Left ventricle myocardium inferior (tissue), 1 donor: ENCODE data around the gene NCK2. TPM values are rescaled to one million over a fixed set of nuclear protein-coding genes. Genes with fewer than 3 reads are reported as not detected.

Experiments
- DNase-seq: peaks from one replicate; pipeline ENCODE4 v3.0.0-alpha.2; 2020
- H3K27ac ChIP-seq: fragments of 200-600 bp; replicated peaks from 2 replicates; pipeline ENCODE4 v1.8.0; 2021
- H3K27me3 ChIP-seq: fragments of 200-600 bp; 2 replicates; pipeline ENCODE4 v1.8.0; 2021; ENCODE audit warnings: low read depth
- H3K36me3 ChIP-seq: fragments of 200-600 bp; 2 replicates; pipeline ENCODE4 v1.8.0; 2021
- H3K4me1 ChIP-seq: fragments of 200-600 bp; 2 replicates; pipeline ENCODE4 v1.8.0; 2021
- H3K4me3 ChIP-seq: fragments of 200-600 bp; 2 replicates; pipeline ENCODE4 v1.8.0; 2021; ENCODE audit warnings: mild to moderate bottlenecking, moderate library complexity
- H3K9me3 ChIP-seq: fragments of 200-600 bp; replicated peaks from 2 replicates; pipeline ENCODE4 v1.8.0; 2021
- CTCF ChIP-seq: fragments of 200-600 bp; IDR thresholded peaks from 2 replicates; pipeline ENCODE4 v1.8.0; 2021; ENCODE audit warnings: antibody characterized with exemption, mild to moderate bottlenecking, borderline replicate concordance
- intact Hi-C: fragments of 100-400 bp; cut with micrococcal nuclease; formaldehyde crosslinking; loops from one replicate; pipeline ENCODE4 v1.11.0; 2022
- total RNA-seq: library from RNA; stranded (reverse); fragmentation: NEBNext Ultra II Directional; extraction: Animal tissue kit (Norgen Biotek cat#: 25700); gene quantifications from one replicate; pipeline ENCODE4 v1.2.1, GENCODE V29; 2021
- donor health status: DM: no; HTN: yes; CAD: no; lungs with severe emphysema.

Gene NCK2
- total RNA-seq, 1 donor from 2014 or later: 24.7 TPM

DNA sequence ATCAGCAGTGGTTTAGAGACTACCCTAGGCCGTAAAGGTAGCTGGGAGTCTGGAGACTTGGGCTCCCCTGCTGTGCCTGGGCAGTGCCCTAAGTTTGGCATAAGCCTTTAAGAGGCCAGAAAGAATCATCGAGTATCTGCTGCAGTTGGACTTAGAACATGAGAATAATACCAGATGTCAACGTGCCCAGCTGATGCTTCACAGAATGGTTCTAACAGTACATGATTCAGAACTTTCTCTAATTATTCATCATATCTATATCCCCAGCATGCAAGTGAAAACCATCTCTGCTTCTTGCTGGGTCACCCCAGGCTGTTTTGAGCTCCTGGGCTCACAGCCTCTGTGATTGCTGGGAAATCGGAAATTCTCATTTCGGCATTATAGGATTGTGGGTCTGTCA, 118.1 kb downstream of the NCK2 start:
- DNase-seq: no peak
- H3K27me3 ChIP-seq: no peaks in the 10 kb centered on the region
- H3K27ac ChIP-seq: no peak overlapping the region
- H3K9me3 ChIP-seq: no peaks in the 10 kb centered on the region
- no peak overlapping the region for H3K4me3 ChIP-seq
- intact Hi-C loops: no loop called here
- peaks cover 34% of the 10 kb centered on the region for H3K4me1 ChIP-seq
- peaks cover 5% of the 10 kb centered on the region for H3K36me3 ChIP-seq
- TF ChIP-seq CTCF: no peak

GRCh38 chr2:105864262-105864661, 119.5 kb downstream of the NCK2 start:
- Histone ChIP-seq H3K36me3 (peaks cover 5% of the 10 kb centered on the region), H3K9me3 (no peaks in the 10 kb centered on the region), H3K4me1 (peaks cover 43% of the 10 kb centered on the region), H3K4me3 (no peak overlapping the region), H3K27ac (no peak overlapping the region), H3K27me3 (no peaks in the 10 kb centered on the region)
- intact Hi-C loops: no loop called here
- DNase-seq: no peak
- TF ChIP-seq CTCF: no peak

DNA sequence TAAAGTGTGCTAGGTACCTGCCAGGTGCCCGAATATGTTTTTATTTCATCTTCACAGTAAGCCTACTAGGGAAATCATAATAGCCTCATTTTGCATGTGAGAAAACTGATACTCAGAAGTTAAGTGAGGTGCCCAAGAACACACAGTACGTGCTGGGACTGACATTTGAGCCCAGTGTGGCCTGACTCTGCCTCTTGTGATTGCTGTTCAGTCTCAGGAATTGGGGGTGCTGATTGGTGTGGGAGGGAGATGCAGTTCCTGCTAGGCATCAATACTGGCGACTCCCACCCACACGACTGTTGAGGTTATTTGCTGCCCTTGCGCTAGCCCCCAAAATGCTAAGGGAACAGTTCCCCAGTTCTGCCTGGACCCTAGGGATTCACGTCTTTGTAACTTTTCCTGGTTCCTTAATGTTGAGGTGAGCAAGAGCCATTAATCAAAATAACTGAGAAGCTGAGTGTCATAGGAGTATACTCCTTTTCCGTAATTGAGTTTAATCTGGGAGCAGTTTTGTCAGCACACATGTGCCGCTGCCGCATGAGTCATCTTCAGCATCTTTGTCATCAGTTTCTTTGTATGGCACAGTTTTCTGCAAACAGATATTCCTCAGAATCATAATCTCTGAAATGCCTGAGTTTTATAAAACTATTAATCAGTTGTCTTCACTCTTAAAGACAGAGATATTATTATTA, 120.7 kb downstream of the NCK2 start:
- Histone ChIP-seq H3K27ac (no peak overlapping the region), H3K4me3 (no peak overlapping the region), H3K27me3 (no peaks in the 10 kb centered on the region), H3K9me3 (no peaks in the 10 kb centered on the region), H3K36me3 (peaks cover 5% of the 10 kb centered on the region), H3K4me1 (peaks cover 43% of the 10 kb centered on the region)
- no peak for DNase-seq
- intact Hi-C loops: no loop called here
- no peak for TF ChIP-seq CTCF

DNA sequence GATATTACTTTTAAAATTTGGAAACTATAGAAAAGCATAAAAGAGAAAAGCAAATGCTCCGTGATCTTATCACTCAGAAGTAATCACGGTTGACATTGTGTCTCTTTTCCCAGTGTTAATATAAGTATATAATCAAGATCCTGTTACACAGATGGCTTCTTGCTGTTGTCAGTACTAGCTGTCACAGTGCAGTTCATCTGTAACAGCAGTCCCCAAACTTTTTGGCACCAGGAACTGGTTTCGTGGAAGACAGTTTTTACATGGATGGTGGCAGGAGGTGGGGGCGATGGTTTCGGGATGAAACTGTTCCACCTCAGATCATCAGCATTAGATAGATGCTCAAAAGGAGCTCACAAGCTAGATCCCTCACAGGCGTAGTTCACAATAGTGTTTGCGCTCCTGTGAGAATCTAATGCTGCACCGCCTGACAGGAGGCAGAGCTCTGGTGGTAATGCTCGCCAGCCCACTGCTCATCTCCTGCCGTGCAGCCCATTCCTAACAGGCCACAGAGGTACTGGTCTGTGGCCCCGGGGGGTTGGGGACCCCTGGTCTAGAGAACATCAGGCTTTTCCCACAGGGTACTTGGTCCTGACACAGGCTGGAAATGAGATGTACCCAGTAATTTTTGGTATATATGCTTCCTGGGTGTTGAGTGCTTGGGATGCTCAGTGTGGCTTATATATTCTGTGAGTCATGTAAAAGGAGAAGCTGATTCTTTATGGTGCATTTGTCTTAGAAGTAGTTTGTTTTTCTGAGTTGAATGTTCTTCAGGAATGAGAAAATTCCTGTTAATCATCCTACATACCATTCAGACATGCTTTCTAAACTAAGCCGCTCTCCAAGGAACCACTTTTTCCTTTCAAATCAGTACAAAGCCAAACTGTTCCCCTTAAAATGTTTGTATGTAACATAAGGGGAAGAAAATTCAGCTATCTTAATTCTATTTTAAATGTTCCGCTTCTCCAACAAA, 121.8 kb downstream of the NCK2 start:
- H3K27me3 ChIP-seq: no peaks in the 10 kb centered on the region
- no peak overlapping the region for H3K27ac ChIP-seq

DNA sequence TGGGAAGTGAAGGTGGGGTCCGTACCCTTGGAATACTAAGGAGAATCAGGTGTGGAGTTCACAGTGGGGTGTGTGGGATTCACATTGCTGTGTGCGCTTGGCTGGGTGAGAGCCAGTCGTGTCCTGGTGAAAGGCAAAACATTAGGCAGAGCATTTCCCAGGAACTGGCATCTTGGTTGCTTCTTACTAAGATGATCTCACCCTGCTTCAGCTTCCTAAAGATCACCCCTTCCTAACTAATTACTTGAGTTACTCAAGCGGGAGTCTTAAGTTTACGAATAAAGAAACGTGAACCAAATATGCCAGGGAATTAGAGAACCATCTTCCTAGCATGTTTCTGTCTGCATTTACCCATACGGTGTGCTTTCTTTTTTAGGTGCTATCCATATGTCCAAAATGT, 122.9 kb downstream of the NCK2 start:
- no peak for TF ChIP-seq CTCF
- no peak overlapping the region for H3K27ac ChIP-seq
- no peak for DNase-seq
- H3K4me1 ChIP-seq: peaks cover 52% of the 10 kb centered on the region
- no peaks in the 10 kb centered on the region for H3K36me3 ChIP-seq
- no peaks in the 10 kb centered on the region for H3K9me3 ChIP-seq
- no peak overlapping the region for H3K4me3 ChIP-seq
- intact Hi-C loops: no loop called here
- H3K27me3 ChIP-seq: no peaks in the 10 kb centered on the region

More for the DNA sequence above, 121.8 kb downstream of the NCK2 start:
- H3K4me3 ChIP-seq: no peak overlapping the region
- no peaks in the 10 kb centered on the region for H3K9me3 ChIP-seq
- H3K4me1 ChIP-seq: peaks cover 43% of the 10 kb centered on the region
- TF ChIP-seq CTCF: no peak
- intact Hi-C loops: no loop called here
- H3K36me3 ChIP-seq: no peaks in the 10 kb centered on the region
- no peak for DNase-seq
